NCI-H345 treated with DMSO at 0.1 percent for 48 hours (cell line): ENCODE data around the gene ZBTB12.
"Not testable (repeated sequence)": the region's sequence is repeated elsewhere in the genome, so short reads cannot be mapped to it uniquely, and the experiment has no call there.

Source experiments
- DNase-seq: peaks from one replicate; lab custom pipeline; 2025; ENCODE audit not compliant: unreplicated experiment; lab: John Stamatoyannopoulos, UW

The ZBTB12 gene

GRCh38 chr6:31922942-31923341, 21.1 kb upstream of the ZBTB12 start:
- DNase-seq = no peak

- no peak for DNase-seq
These were observed 18.9 kb upstream of the ZBTB12 start for GRCh38 chr6:31920811-31921210.

- DNase-seq = no peak
These were observed 17.9 kb upstream of the ZBTB12 start for GRCh38 chr6:31919624-31920303.

- no peak for DNase-seq
These were observed 16.3 kb upstream of the ZBTB12 start for GRCh38 chr6:31918069-31918720.

- DNase-seq = no peak
These were observed 13.9 kb upstream of the ZBTB12 start for GRCh38 chr6:31915756-31916155.

GRCh38 chr6:31915351-31915750, 13.5 kb upstream of the ZBTB12 start:
- no peak for DNase-seq

GRCh38 chr6:31911826-31912585, 10.1 kb upstream of the ZBTB12 start:
- DNase-seq = no peak

- DNase-seq = not testable (repeated sequence)
These were observed 7.4 kb upstream of the ZBTB12 start for GRCh38 chr6:31909298-31909697.

- no peak for DNase-seq
These were observed 6.9 kb upstream of the ZBTB12 start for GRCh38 chr6:31908791-31909190.

- DNase-seq = not testable (repeated sequence)
These were observed 6.4 kb upstream of the ZBTB12 start for GRCh38 chr6:31908255-31908654.

- no peak for DNase-seq
These were observed 5.4 kb upstream of the ZBTB12 start for GRCh38 chr6:31907158-31907813.

GRCh38 chr6:31906727-31907126, 4.8 kb upstream of the ZBTB12 start:
- DNase-seq = not testable (repeated sequence)

GRCh38 chr6:31906122-31906521, 4.2 kb upstream of the ZBTB12 start:
- no peak for DNase-seq

- no peak for DNase-seq
These were observed 3.2 kb upstream of the ZBTB12 start for GRCh38 chr6:31905041-31905440.

- DNase-seq = no peak
These were observed 2.1 kb upstream of the ZBTB12 start for GRCh38 chr6:31903957-31904356.

GRCh38 chr6:31901415-31901952, 402 bp downstream of the ZBTB12 start:
- no peak for DNase-seq

GRCh38 chr6:31900917-31901414, 920 bp downstream of the ZBTB12 start:
- no peak for DNase-seq

GRCh38 chr6:31899882-31900722, 1.8 kb downstream of the ZBTB12 start:
- no peak for DNase-seq

GRCh38 chr6:31899215-31899614, 2.7 kb downstream of the ZBTB12 start:
- no peak for DNase-seq

GRCh38 chr6:31898383-31899011, 3.4 kb downstream of the ZBTB12 start:
- peak; percentile 62 for DNase-seq
